Esophagus squamous epithelium (tissue), 4 donors: ENCODE results near the gene IQGAP2.

Source experiments
- POLR2A ChIP-seq, 4 donors: fragments of 450-650 bp; IDR thresholded peaks; one replicate each; pipeline ENCODE4 v1.6.1; 2017; ENCODE audit warnings: antibody characterized with exemption in 4 of 4, mild to moderate bottlenecking in 4 of 4, moderate library complexity in 3 of 4
- TF ChIP-seq, protein P1 (sequence below), 6 experiments: fragments of 450-650 bp in 4 of 6; fragments of 200-600 bp in 2 of 6; sonication (generic) in 2 of 6; IDR thresholded peaks; one replicate each; pipeline ENCODE4 v1.5.1; 2016 to 2019; ENCODE audit warnings: antibody characterized with exemption in 6 of 6, mild to moderate bottlenecking in 4 of 6, moderate library complexity in 4 of 6

DNA sequence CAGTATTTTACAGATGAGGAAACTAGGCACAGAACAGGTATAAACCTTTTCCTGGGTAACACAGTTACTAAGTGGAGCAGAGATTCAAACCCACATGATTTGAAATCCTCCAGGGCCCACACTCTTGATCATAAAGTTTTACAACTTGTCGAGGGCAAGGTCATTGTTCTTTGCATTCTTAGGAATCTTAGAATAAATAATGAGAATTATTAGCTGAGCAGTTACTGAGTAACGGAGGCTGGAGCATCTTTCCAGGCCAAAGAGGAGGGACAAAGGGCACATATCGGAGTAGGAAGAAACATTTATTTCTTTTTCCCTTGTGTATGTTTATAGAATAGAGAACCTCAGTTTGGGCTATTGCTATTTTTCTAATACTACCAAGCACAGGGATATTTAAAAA is 285.8 kb downstream of the IQGAP2 start:
- TF ChIP-seq, protein P1, sequence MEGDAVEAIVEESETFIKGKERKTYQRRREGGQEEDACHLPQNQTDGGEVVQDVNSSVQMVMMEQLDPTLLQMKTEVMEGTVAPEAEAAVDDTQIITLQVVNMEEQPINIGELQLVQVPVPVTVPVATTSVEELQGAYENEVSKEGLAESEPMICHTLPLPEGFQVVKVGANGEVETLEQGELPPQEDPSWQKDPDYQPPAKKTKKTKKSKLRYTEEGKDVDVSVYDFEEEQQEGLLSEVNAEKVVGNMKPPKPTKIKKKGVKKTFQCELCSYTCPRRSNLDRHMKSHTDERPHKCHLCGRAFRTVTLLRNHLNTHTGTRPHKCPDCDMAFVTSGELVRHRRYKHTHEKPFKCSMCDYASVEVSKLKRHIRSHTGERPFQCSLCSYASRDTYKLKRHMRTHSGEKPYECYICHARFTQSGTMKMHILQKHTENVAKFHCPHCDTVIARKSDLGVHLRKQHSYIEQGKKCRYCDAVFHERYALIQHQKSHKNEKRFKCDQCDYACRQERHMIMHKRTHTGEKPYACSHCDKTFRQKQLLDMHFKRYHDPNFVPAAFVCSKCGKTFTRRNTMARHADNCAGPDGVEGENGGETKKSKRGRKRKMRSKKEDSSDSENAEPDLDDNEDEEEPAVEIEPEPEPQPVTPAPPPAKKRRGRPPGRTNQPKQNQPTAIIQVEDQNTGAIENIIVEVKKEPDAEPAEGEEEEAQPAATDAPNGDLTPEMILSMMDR (IDR thresholded peaks at IDR 0.05), result no peak
- TF ChIP-seq POLR2A (IDR thresholded peaks at IDR 0.05), result no peak
